ENCODE data around the gene FBXW7.
A peak's percentile ranks its signal among the peaks of the same experiment; 100 is the strongest.

Gene FBXW7

GRCh38 chr4:152289941-152290340, 246.0 kb downstream of the FBXW7 start:
- CTCF ChIA-PET = interaction anchor here (0.9 kb wide), 1 partner anchor 12 kb away, joined by 3 read pairs; no protein-coding TSS in a partner anchor
- Mint-ChIP-seq H3K4me1 (no peaks in the 10 kb centered on the region), H3K27ac (no peak overlapping the region), H3K36me3 (peaks cover 6% of the 10 kb centered on the region), H3K27me3 (peaks cover 8% of the 10 kb centered on the region), H3K4me3 (no peak overlapping the region), H3K9me3 (peaks cover 6% of the 10 kb centered on the region)
- no peak for DNase-seq

GRCh38 chr4:152289541-152289940, 246.4 kb downstream of the FBXW7 start:
- peaks cover 7% of the 10 kb centered on the region for H3K36me3 Mint-ChIP-seq

GRCh38 chr4:152283801-152284470, 252.0 kb downstream of the FBXW7 start:
- Mint-ChIP-seq H3K36me3 (peaks cover 15% of the 10 kb centered on the region), H3K9me3 (peaks cover 15% of the 10 kb centered on the region)
- CTCF ChIA-PET = interaction anchor here (1.0 kb wide), 1 partner anchor 9 kb away, joined by 3 read pairs; no protein-coding TSS in a partner anchor

More at GRCh38 chr4:152289541-152289940, 246.4 kb downstream of the FBXW7 start:
- H3K9me3 Mint-ChIP-seq = peaks cover 8% of the 10 kb centered on the region
- H3K27me3 Mint-ChIP-seq = peaks cover 6% of the 10 kb centered on the region
- DNase-seq = no peak
- H3K4me3 Mint-ChIP-seq = no peak overlapping the region
- H3K4me1 Mint-ChIP-seq = no peaks in the 10 kb centered on the region
- H3K27ac Mint-ChIP-seq = no peak overlapping the region
- CTCF ChIA-PET = interaction anchor here (0.7 kb wide), 1 partner anchor 544 kb away, joined by 3 read pairs; no protein-coding TSS in a partner anchor

GRCh38 chr4:152281822-152282221, 254.1 kb downstream of the FBXW7 start:
- Mint-ChIP-seq H3K4me3 (no peak overlapping the region), H3K4me1 (peaks cover 38% of the 10 kb centered on the region), H3K27ac (peak overlapping the region; percentile 91), H3K9me3 (peaks cover 15% of the 10 kb centered on the region), H3K36me3 (peaks cover 14% of the 10 kb centered on the region), H3K27me3 (peaks cover under 1% of the 10 kb centered on the region)
- CTCF ChIA-PET = interaction anchor here (0.7 kb wide), 1 partner anchor 13 kb away, joined by 3 read pairs; no protein-coding TSS in a partner anchor
- DNase-seq = no peak

More at GRCh38 chr4:152283801-152284470, 252.0 kb downstream of the FBXW7 start:
- peaks cover 29% of the 10 kb centered on the region for H3K4me1 Mint-ChIP-seq
- no peak for DNase-seq
- H3K27me3 Mint-ChIP-seq = no peaks in the 10 kb centered on the region
- no peak overlapping the region for H3K4me3 Mint-ChIP-seq
- H3K27ac Mint-ChIP-seq = no peak overlapping the region

GRCh38 chr4:152281211-152281610, 254.7 kb downstream of the FBXW7 start:
- no peak for DNase-seq
- H3K36me3 Mint-ChIP-seq = peaks cover 16% of the 10 kb centered on the region
- H3K4me1 Mint-ChIP-seq = peaks cover 38% of the 10 kb centered on the region
- peak overlapping the region; percentile 91 for H3K27ac Mint-ChIP-seq
- peaks cover 4% of the 10 kb centered on the region for H3K27me3 Mint-ChIP-seq
- CTCF ChIA-PET = interaction anchor here (0.7 kb wide), 1 partner anchor 12 kb away, joined by 3 read pairs; no protein-coding TSS in a partner anchor
- H3K4me3 Mint-ChIP-seq = no peak overlapping the region
- H3K9me3 Mint-ChIP-seq = peaks cover 18% of the 10 kb centered on the region

- H3K27ac Mint-ChIP-seq = no peak overlapping the region
- peaks cover 10% of the 10 kb centered on the region for H3K9me3 Mint-ChIP-seq
- H3K4me1 Mint-ChIP-seq = peaks cover 38% of the 10 kb centered on the region
- CTCF ChIA-PET = no interaction called here
- peaks cover 4% of the 10 kb centered on the region for H3K27me3 Mint-ChIP-seq
- peaks cover 10% of the 10 kb centered on the region for H3K36me3 Mint-ChIP-seq
- H3K4me3 Mint-ChIP-seq = no peak overlapping the region
- DNase-seq = no peak
Observed at GRCh38 chr4:152279234-152279566, 256.7 kb downstream of the FBXW7 start.

- peaks cover 4% of the 10 kb centered on the region for H3K27me3 Mint-ChIP-seq
- H3K4me3 Mint-ChIP-seq = no peak overlapping the region
- H3K36me3 Mint-ChIP-seq = peaks cover 10% of the 10 kb centered on the region
- H3K9me3 Mint-ChIP-seq = peaks cover 5% of the 10 kb centered on the region
- H3K4me1 Mint-ChIP-seq = peaks cover 38% of the 10 kb centered on the region
- DNase-seq = no peak
- CTCF ChIA-PET = interaction anchor here (0.9 to 1.1 kb wide), 2 partner anchors 9 to 12 kb away, joined by 3 to 4 read pairs; no protein-coding TSS in a partner anchor
- H3K27ac Mint-ChIP-seq = no peak overlapping the region
Observed at GRCh38 chr4:152278505-152279233, 257.2 kb downstream of the FBXW7 start.

- DNase-seq = no peak
- H3K27me3 Mint-ChIP-seq = peaks cover 4% of the 10 kb centered on the region
- H3K4me1 Mint-ChIP-seq = peaks cover 36% of the 10 kb centered on the region
- H3K36me3 Mint-ChIP-seq = peaks cover 10% of the 10 kb centered on the region
- no peak overlapping the region for H3K27ac Mint-ChIP-seq
- CTCF ChIA-PET = interaction anchor here (0.9 to 1.1 kb wide), 2 partner anchors 9 to 12 kb away, joined by 3 to 4 read pairs; no protein-coding TSS in a partner anchor
- H3K9me3 Mint-ChIP-seq = peaks cover 5% of the 10 kb centered on the region
- no peak overlapping the region for H3K4me3 Mint-ChIP-seq
Observed at GRCh38 chr4:152278172-152278504, 257.8 kb downstream of the FBXW7 start.

- no peak for DNase-seq
- Mint-ChIP-seq H3K36me3 (peaks cover 10% of the 10 kb centered on the region), H3K27me3 (peaks cover 4% of the 10 kb centered on the region), H3K9me3 (peaks cover 4% of the 10 kb centered on the region), H3K4me3 (no peak overlapping the region), H3K4me1 (peaks cover 30% of the 10 kb centered on the region), H3K27ac (no peak overlapping the region)
- CTCF ChIA-PET = interaction anchor here (1.1 kb wide), 1 partner anchor 13 kb away, joined by 3 read pairs; no protein-coding TSS in a partner anchor
Observed at GRCh38 chr4:152277333-152277732, 258.6 kb downstream of the FBXW7 start.

- Mint-ChIP-seq H3K36me3 (peaks cover 5% of the 10 kb centered on the region), H3K9me3 (peaks cover 3% of the 10 kb centered on the region), H3K4me3 (no peak overlapping the region), H3K27ac (no peak overlapping the region), H3K4me1 (peaks cover 6% of the 10 kb centered on the region), H3K27me3 (peaks cover 7% of the 10 kb centered on the region)
- DNase-seq = no peak
- CTCF ChIA-PET = no interaction called here
Observed at GRCh38 chr4:152273343-152273742, 262.5 kb downstream of the FBXW7 start.
